Effector memory CD4-positive, alpha-beta T cell (primary cell): Measurements from ENCODE around the gene HSPA14.
"Not testable (repeated sequence)": the region's sequence is repeated elsewhere in the genome, so short reads cannot be mapped to it uniquely, and the experiment has no call there.

ENCODE experiments used
- DNase-seq, 3 donors: peaks; one replicate each; pipeline ENCODE4 v3.0.0-alpha.2; 2020
- H3K27ac ChIP-seq: 2 replicates; pipeline ENCODE4 v1.7.0; 2013; ENCODE audit warnings: mild to moderate bottlenecking, low read length, moderate library complexity; ENCODE audit not compliant: insufficient read depth, poor library complexity, severe bottlenecking
- H3K27me3 ChIP-seq: replicated peaks from 2 replicates; pipeline ENCODE4 v1.7.0; 2013; ENCODE audit warnings: mild to moderate bottlenecking, low read length; ENCODE audit not compliant: insufficient read depth, control insufficient read depth, poor library complexity, severe bottlenecking
- H3K36me3 ChIP-seq: 2 replicates; pipeline ENCODE4 v1.7.0; 2013; ENCODE audit warnings: mild to moderate bottlenecking, low read length, moderate library complexity; ENCODE audit not compliant: control insufficient read depth, insufficient read depth
- H3K4me1 ChIP-seq: 2 replicates; pipeline ENCODE4 v1.7.0; 2013; ENCODE audit warnings: low read length, mild to moderate bottlenecking; ENCODE audit not compliant: control insufficient read depth, insufficient read depth, poor library complexity, severe bottlenecking
- H3K4me3 ChIP-seq: 2 replicates; pipeline ENCODE4 v1.7.0; 2013; ENCODE audit warnings: low read length, low read depth, mild to moderate bottlenecking; ENCODE audit not compliant: insufficient read depth, poor library complexity, severe bottlenecking
- H3K9me3 ChIP-seq: 2 replicates; pipeline ENCODE4 v1.7.0; 2013; ENCODE audit warnings: mild to moderate bottlenecking, low read length, moderate library complexity; ENCODE audit not compliant: control insufficient read depth

Gene HSPA14

DNA sequence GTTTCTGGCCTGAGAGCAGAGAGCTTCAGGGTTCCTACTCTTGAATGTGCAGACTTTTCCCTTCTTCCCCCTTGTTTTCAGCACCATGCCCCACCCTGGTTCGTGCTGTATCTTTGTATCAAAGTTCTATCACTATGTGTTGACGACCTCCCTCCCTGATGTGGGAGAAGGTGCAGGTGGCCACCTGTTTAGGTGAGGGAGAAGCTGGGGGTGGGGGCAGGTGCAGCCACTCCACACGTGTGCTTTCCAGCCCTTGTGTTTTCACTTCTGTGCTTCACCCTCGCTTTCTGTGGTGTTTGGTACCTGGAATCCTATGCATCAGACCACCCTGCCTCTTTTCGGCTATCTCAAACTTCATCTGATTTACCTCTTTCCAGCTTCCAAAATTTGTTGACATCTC, 20.9 kb downstream of the HSPA14 start:
- no peak for DNase-seq
- Histone ChIP-seq H3K9me3 (no peaks in the 10 kb centered on the region), H3K27ac (no peak overlapping the region), H3K4me3 (no peak overlapping the region), H3K27me3 (no peaks in the 10 kb centered on the region), H3K36me3 (peaks cover 26% of the 10 kb centered on the region), H3K4me1 (no peaks in the 10 kb centered on the region)

GRCh38 chr10:14859775-14860174, 21.7 kb downstream of the HSPA14 start:
- Histone ChIP-seq H3K4me3 (no peak overlapping the region), H3K4me1 (no peaks in the 10 kb centered on the region), H3K36me3 (peaks cover 26% of the 10 kb centered on the region), H3K27ac (no peak overlapping the region), H3K9me3 (no peaks in the 10 kb centered on the region), H3K27me3 (no peaks in the 10 kb centered on the region)
- DNase-seq: no peak

- Histone ChIP-seq H3K4me1 (no peaks in the 10 kb centered on the region), H3K36me3 (peaks cover 26% of the 10 kb centered on the region), H3K4me3 (no peak overlapping the region), H3K27me3 (no peaks in the 10 kb centered on the region), H3K9me3 (no peaks in the 10 kb centered on the region), H3K27ac (no peak overlapping the region)
- no peak for DNase-seq
These were observed 22.7 kb downstream of the HSPA14 start for GRCh38 chr10:14860791-14861190.

DNA sequence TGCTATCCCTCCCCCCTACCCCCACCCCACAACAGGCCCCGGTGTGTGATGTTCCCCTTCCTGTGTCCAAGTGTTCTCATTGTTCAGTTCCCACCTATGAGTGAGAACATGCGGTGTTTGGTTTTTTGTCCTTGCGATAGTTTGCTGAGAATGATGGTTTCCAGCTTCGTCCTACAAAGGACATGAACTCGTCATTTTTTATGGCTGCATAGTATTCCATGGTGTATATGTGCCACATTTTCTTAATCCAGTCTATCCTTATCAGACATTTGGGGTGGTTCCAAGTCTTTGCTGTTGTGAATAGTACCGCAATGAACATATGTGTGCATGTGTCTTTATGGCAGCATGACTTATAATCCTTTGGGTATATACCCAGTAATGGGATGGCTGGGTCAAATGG, 26.4 kb downstream of the HSPA14 start:
- H3K27ac ChIP-seq, H3K27me3 ChIP-seq, DNase-seq, H3K9me3 ChIP-seq, H3K4me3 ChIP-seq, H3K4me1 ChIP-seq: not testable (repeated sequence)
- H3K36me3 ChIP-seq: peaks cover 24% of the 10 kb centered on the region

DNA sequence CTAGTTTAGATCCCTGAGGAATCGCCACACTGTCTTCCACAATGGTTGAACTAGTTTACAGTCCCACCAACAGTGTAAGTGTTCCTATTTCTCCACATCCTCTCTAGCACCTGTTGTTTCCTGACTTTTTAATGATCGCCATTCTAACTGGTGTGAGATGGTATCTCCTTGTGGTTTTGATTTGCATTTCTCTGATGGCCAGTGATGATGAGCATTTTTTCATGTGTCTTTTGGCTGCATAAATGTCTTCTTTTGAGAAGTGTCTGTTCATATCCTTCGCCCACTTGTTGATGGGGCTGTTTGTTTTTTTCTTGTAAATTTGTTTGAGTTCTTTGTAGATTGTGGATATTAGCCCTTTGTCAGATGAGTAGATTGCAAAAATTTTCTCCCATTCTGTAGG, 26.8 kb downstream of the HSPA14 start:
- H3K4me3 ChIP-seq, H3K4me1 ChIP-seq, H3K9me3 ChIP-seq, H3K27me3 ChIP-seq, H3K27ac ChIP-seq, DNase-seq: not testable (repeated sequence)
- H3K36me3 ChIP-seq: peaks cover 28% of the 10 kb centered on the region

DNA sequence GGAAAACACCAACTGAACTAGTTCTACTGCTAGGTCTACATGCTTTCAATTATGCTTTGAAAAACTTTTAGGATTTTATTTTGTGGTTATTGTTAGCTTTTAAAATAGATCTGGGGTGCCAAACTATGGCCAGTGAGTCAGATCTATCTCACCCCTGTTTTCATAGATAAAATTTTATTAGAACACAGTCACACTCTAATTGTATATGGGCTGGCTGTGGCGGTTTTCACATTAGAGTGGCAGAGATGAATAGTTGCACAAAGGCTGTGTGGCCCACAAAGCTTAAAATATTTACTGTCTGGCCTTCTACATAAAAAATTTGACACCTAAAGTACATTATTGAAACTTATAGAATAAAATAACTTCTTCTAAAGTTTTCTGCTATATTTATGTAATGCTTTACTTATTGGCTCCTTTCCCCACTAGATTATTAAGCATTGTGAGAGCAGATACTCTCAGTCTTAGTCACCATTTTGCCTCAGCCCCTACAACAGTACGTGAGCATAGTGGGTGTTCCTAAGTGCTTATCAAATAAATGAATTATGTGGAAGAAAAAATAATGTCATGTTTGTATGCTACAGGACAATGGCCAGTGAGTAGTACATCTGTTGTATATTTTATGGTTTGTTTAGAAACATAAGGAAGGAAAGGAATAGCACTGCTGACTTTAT, 35.1 kb downstream of the HSPA14 start:
- DNase-seq: no peak
- no peaks in the 10 kb centered on the region for H3K4me1 ChIP-seq
- H3K36me3 ChIP-seq: peaks cover 18% of the 10 kb centered on the region
- H3K9me3 ChIP-seq: no peaks in the 10 kb centered on the region
- no peaks in the 10 kb centered on the region for H3K27me3 ChIP-seq
- no peak overlapping the region for H3K27ac ChIP-seq
- H3K4me3 ChIP-seq: no peak overlapping the region

DNA sequence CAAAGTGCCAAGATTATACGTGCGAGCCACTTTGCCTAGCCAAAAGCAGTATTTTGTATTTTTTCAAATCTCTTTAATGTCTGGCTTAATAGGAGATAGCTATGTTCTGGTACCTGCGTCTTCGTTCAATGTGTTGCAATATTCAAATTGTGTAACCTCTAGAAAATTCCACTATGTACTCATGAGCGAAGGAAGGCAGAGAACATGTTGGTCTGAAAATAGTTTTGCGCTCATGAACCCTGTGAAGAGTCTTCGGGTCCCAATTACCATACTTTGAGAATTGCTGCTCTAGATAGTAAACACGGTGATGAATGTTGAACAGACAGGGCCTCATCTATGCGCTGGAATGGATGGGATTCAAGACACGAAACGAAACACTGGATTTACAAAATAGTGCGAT, 37.8 kb downstream of the HSPA14 start:
- Histone ChIP-seq H3K9me3 (no peaks in the 10 kb centered on the region), H3K4me3 (no peak overlapping the region), H3K27me3 (no peaks in the 10 kb centered on the region), H3K4me1 (peaks cover 8% of the 10 kb centered on the region), H3K27ac (no peak overlapping the region), H3K36me3 (no peaks in the 10 kb centered on the region)
- DNase-seq: no peak

GRCh38 chr10:14876764-14877163, 38.7 kb downstream of the HSPA14 start:
- Histone ChIP-seq H3K9me3 (no peaks in the 10 kb centered on the region), H3K27ac (no peak overlapping the region), H3K4me1 (peaks cover 8% of the 10 kb centered on the region), H3K4me3 (no peak overlapping the region), H3K27me3 (no peaks in the 10 kb centered on the region), H3K36me3 (no peaks in the 10 kb centered on the region)
- DNase-seq: no peak

DNA sequence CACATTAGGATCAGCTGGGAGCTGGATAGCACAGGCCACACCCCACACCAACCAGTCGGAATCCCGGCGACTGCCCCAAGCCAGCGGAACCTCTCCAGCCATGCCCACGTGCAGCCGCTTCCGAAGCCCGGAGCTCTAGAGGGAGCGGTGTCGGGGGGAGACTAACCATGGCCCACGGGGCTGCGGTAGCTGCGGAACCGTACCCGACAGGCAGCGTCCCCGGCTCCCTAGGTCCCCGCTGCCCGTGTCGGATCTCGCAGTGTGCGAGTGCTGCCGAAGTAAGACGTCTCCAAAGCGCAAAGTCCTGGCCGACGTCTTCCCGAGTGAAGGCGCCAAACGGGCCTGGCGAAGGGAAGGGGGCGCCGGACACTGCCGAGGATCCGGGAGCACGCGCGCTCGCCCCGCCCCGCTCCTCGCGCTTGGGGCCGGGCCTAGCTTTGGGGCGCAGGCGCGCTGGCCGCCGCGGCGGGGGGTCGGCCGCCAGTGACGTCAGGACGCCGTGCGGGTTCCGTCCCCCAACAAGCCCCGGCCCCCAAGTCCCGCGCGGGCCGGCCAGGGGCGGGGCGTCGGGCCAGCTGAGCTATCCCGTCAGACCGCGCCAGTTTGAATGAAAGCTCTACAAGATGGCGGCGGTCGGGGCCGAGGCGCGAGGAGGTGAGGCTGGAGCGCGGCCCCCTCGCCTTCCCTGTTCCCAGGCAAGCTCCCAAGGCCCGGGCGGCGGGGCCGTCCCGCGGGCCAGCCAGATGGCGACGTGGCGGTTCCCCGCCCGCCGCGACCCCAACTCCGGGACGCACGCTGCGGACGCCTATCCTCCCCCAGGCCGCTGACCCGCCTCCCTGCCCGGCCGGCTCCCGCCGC, 40.4 kb downstream of the HSPA14 start, which contains the start of gene SUV39H2:
Gene SUV39H2, plus strand, starts transcription at position 601 of the 858 bp plus-strand sequence. Its CDS starts 23 bp downstream, at position 624.
- Histone ChIP-seq H3K4me3 (peak within 1 kb of the TSS; percentile 87), H3K27ac (peak within 1 kb of the TSS; percentile 68), H3K36me3 (no peaks in the 10 kb centered on the region), H3K4me1 (peaks cover 8% of the 10 kb centered on the region), H3K9me3 (no peaks in the 10 kb centered on the region), H3K27me3 (no peaks in the 10 kb centered on the region)
- DNase-seq: peak; percentile 84 to 90 (median 86)
